Heart right ventricle (tissue), 16 donors: ENCODE results near the gene RABGAP1. TPM values are rescaled to one million over a fixed set of nuclear protein-coding genes. Genes with fewer than 3 reads are reported as not detected.

Experiments used
- ATAC-seq, 8 donors: fragments of 200-7000 bp; cut with Tn5 transposase; one replicate each; pipeline ENCODE4 v1.9.1; 2020; ENCODE audit warnings: mild to moderate bottlenecking in 8 of 8, moderate library complexity in 8 of 8, moderate number of reproducible peaks in 1 of 8
- DNase-seq, 2 donors: peaks; one replicate each; pipeline ENCODE4 v3.0.0-alpha.2; 2020
- H3K27ac ChIP-seq, 10 donors: fragments of 200-600 bp; sonication (generic) in 2 of 10; one replicate each; pipeline versions ENCODE4 v1.5.0 to v1.8.0; 2020 to 2022; ENCODE audit warnings: mild to moderate bottlenecking in 3 of 10
- H3K27me3 ChIP-seq, 7 donors: fragments of 200-600 bp; one replicate each; pipeline ENCODE4 v1.8.0; 2021 to 2022; ENCODE audit warnings: mild to moderate bottlenecking in 2 of 7
- H3K36me3 ChIP-seq, 9 donors: fragments of 200-600 bp; sonication (generic) in 1 of 9; one replicate each; pipeline versions ENCODE4 v1.5.0 to v1.8.0; 2020 to 2022; ENCODE audit warnings: mild to moderate bottlenecking in 2 of 9
- H3K4me1 ChIP-seq, 9 donors: fragments of 200-600 bp; sonication (generic) in 1 of 9; one replicate each; pipeline versions ENCODE4 v1.5.0 to v1.8.0; 2020 to 2022; ENCODE audit warnings: mild to moderate bottlenecking in 4 of 9
- H3K4me3 ChIP-seq, 10 donors: fragments of 200-600 bp; sonication (generic) in 2 of 10; one replicate each; pipeline versions ENCODE4 v1.5.0 to v1.8.0; 2020 to 2022; ENCODE audit warnings: mild to moderate bottlenecking in 7 of 10, moderate library complexity in 2 of 10
- H3K9me3 ChIP-seq, 11 donors: fragments of 200-600 bp in 10 of 11; sonication (generic) in 2 of 11; one replicate each; pipeline versions ENCODE4 v1.5.0 to v1.8.0; 2013 to 2022; ENCODE audit warnings: mild to moderate bottlenecking in 2 of 11, control low read depth in 1 of 11, moderate library complexity in 1 of 11
- CTCF ChIP-seq, 9 donors: fragments of 200-600 bp; sonication (generic) in 2 of 9; IDR thresholded peaks; one replicate each; pipeline versions ENCODE4 v1.5.0 to v1.8.0; 2021 to 2022; ENCODE audit warnings: antibody characterized with exemption in 9 of 9, mild to moderate bottlenecking in 5 of 9, moderate library complexity in 1 of 9
- WGBS, 2 donors: extraction: QIAGEN DNeasy Blood & Tissue Kit; methylation state at CpG; one replicate each; pipeline ENCODE4 v1.1.7; 2013; ENCODE audit warnings: inconsistent platforms in 1 of 2; 5-methylcytosine and 5-hydroxymethylcytosine counted together
- intact Hi-C, 10 donors: fragments of 100-400 bp; cut with DNase I; formaldehyde crosslinking; loops; one replicate each; pipeline versions ENCODE4 v1.11.1 to v1.14.2; 2022
- polyA plus RNA-seq, 2 donors: library from polyadenylated mRNA; stranded (reverse); fragments of 200-250 nt; gene quantifications; one replicate each; pipeline ENCODE4 v1.2.3, GENCODE V29; 2013
- total RNA-seq, 10 donors: library from RNA; stranded (reverse); fragmentation: NEBNext Ultra II Directional in 3 of 10; extraction: Animal tissue kit (Norgen Biotek cat#: 25700) in 3 of 10; gene quantifications; one replicate each; pipeline versions ENCODE4 v1.2.1 to v1.2.4, GENCODE V29; 2021 to 2023
- donor health status: Arrhythmogenic right ventricular cardiomyopathy.
- donor health status: ischemic (EF 13 %, LVEDD 7.1; RV severe dilation, severe dysfunction).
- donor health status: healthy with polysubstance abuse.
- donor health status: DM: no; HTN: yes; CAD: no.
- donor health status: DM: no; HTN: no; CAD: no.
- donor health status: ischemic (EF 25% LVEDD 6.9; RV normal size, moderate dysfunction).
- donor health status: ischemic (EF 25% LVEDD 5.7; RV mildly dilated, moderate dysfunction).
- donor health status: healthy.
- donor health status: DM: yes; HTN: yes; CAD: no.
- donor health status: Ischemic cardiomyopathy.
- donor health status: ischemic (EF 35%, LVEDD 5.7; RV mildly dilated, moderate dysfunction).
- donor health status: nonischemic (EF 11% LVEDD 7.7; RV severe dilation, severe dysfunction).
- donor health status: DM: yes; HTN: yes; CAD: no.
- donor health status: PGD.
- donor health status: ischemic (EF 29% LVEDD 5.4; RV normal size, mild dysfunction).
- donor health status: nonischemic (EF 23%, LVEDD 6.1; RV moderate dilation, normal function).

Gene RABGAP1
- total and polyA plus RNA-seq, 12 donors, result 9.3 to 62.3 (median 45.8) TPM

GRCh38 chr9:122939601-122940000 is 1.2 kb upstream of the RABGAP1 start:
- intact Hi-C loops, result no loop called here
- Histone ChIP-seq H3K36me3 (peaks cover 0 to 40% (median 18%) of the 10 kb centered on the region in 9 donors), H3K9me3 (no peaks in the 10 kb centered on the region), H3K27me3 (no peaks in the 10 kb centered on the region), H3K4me3 (no peak overlapping the region), H3K4me1 (peaks cover 3 to 41% (median 23%) of the 10 kb centered on the region in 9 donors), H3K27ac (no peak overlapping the region)
- TF ChIP-seq CTCF (IDR thresholded peaks at IDR 0.05), result no peak
- no peak for ATAC-seq
- no peak for DNase-seq
- WGBS, 2 donors, result 84 to 93% methylated on average over 4 of the region's 4 CpGs

- Histone ChIP-seq H3K4me1 (peaks cover 3 to 46% (median 31%) of the 10 kb centered on the region in 9 donors), H3K27ac (peak overlapping the region in 9 of 10 donors; percentile 33 to 94 (median 87)), H3K36me3 (peaks cover 0 to 42% (median 18%) of the 10 kb centered on the region in 9 donors), H3K4me3 (peak overlapping the region in 9 of 10 donors; percentile 79 to 96 (median 88)), H3K27me3 (no peaks in the 10 kb centered on the region), H3K9me3 (no peaks in the 10 kb centered on the region)
- intact Hi-C loops, result loop anchor here in 4 of 10 donors (1.0 to 5.0 kb wide), 4 partner anchors 9 to 62 kb away; partner anchors contain the start of genes RC3H2 (in 2 of the 4) and ZBTB26 (in 1 of the 4)
- TF ChIP-seq CTCF (IDR thresholded peaks at IDR 0.05), result no peak
- DNase-seq, result no peak
- ATAC-seq, result no peak
- 29 to 34% methylated on average over 6 of the region's 6 CpGs for WGBS, 2 donors
Observed at GRCh38 chr9:122940454-122940748, 419 bp upstream of the RABGAP1 start.

- no peak for DNase-seq
- Histone ChIP-seq H3K27ac (peak overlapping the region; percentile 76 to 94 (median 88)), H3K9me3 (no peaks in the 10 kb centered on the region), H3K27me3 (no peaks in the 10 kb centered on the region), H3K4me1 (peaks cover 3 to 59% (median 44%) of the 10 kb centered on the region in 9 donors), H3K36me3 (peaks cover 0 to 35% (median 17%) of the 10 kb centered on the region in 9 donors), H3K4me3 (peak overlapping the region; percentile 77 to 96 (median 88))
- TF ChIP-seq CTCF (IDR thresholded peaks at IDR 0.05), result no peak
- peak in 5 of 8 donors; percentile 5 to 35 (median 8) for ATAC-seq
- intact Hi-C loops, result loop anchor here in 3 of 10 donors (5.0 kb wide), 3 partner anchors 34 to 61 kb away; partner anchors contain the start of gene RC3H2 (in 2 of the 3)
- WGBS, 2 donors, result 7 to 8% methylated on average over 17 of the region's 17 CpGs
Observed at GRCh38 chr9:122941582-122942234, 888 bp downstream of the RABGAP1 start.

- peaks cover 2 to 65% (median 49%) of the 10 kb centered on the region in 9 donors for H3K4me1 ChIP-seq
- no peak overlapping the region for H3K4me3 ChIP-seq
- 78% methylated on average over 4 of the region's 4 CpGs for WGBS, 2 donors
- no peak for DNase-seq
- ATAC-seq, result no peak
- H3K27ac ChIP-seq, result no peak overlapping the region
- TF ChIP-seq CTCF (IDR thresholded peaks at IDR 0.05), result no peak
- H3K9me3 ChIP-seq, result no peaks in the 10 kb centered on the region
- intact Hi-C loops, result loop anchor here in 3 of 10 donors (5.0 kb wide), 3 partner anchors 38 to 57 kb away; partner anchors contain the start of gene RC3H2 (in 2 of the 3)
- H3K36me3 ChIP-seq, result peaks cover 0 to 8% (median 0%) of the 10 kb centered on the region in 9 donors
- no peaks in the 10 kb centered on the region for H3K27me3 ChIP-seq
Observed at GRCh38 chr9:122944960-122945888, 4.4 kb downstream of the RABGAP1 start.
